Astrocyte of the cerebellum (primary cell): Measurements from ENCODE around the gene THRB.

Source experiments
- DNase-seq: peaks from one replicate; pipeline ENCODE4 v3.0.0-alpha.2; 2011; ENCODE audit warnings: low read depth
- H3K4me3 ChIP-seq: 2 replicates; pipeline ENCODE4 v1.5.1; 2011; ENCODE audit warnings: mild to moderate bottlenecking, low read depth, low read length, moderate library complexity
- in situ Hi-C: cut with HindIII; loops from 2 replicates; pipeline ENCODE4 v1.10.0; 2017; ENCODE audit warnings: low sequenced_read_pairs
- TF ChIP-seq, protein P1 (sequence below): IDR thresholded peaks from 2 replicates; pipeline ENCODE4 v1.5.1; 2012; ENCODE audit warnings: low read length, low read depth, moderate library complexity, mild to moderate bottlenecking; ENCODE audit errors: missing control alignments

THRB gene

DNA sequence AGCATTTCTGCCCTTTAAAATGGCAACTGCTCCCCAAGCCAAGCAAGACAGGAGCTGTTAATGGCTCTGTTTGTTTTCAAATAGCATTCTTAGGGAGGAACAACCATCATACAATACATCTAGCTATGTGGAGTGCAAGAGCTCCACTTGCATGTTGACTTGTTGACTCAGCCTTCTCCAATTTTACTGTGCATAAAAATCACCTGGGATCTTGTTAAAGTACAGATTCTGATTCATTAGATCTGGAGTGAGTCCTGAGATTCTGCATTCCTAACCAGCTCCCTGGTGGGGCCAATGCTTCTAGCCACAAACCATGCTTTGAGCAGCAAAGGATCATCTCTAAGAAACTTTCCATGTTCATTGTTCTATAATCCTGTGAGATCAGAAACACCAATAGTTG, 171.4 kb downstream of the THRB start:
- TF ChIP-seq, protein P1, sequence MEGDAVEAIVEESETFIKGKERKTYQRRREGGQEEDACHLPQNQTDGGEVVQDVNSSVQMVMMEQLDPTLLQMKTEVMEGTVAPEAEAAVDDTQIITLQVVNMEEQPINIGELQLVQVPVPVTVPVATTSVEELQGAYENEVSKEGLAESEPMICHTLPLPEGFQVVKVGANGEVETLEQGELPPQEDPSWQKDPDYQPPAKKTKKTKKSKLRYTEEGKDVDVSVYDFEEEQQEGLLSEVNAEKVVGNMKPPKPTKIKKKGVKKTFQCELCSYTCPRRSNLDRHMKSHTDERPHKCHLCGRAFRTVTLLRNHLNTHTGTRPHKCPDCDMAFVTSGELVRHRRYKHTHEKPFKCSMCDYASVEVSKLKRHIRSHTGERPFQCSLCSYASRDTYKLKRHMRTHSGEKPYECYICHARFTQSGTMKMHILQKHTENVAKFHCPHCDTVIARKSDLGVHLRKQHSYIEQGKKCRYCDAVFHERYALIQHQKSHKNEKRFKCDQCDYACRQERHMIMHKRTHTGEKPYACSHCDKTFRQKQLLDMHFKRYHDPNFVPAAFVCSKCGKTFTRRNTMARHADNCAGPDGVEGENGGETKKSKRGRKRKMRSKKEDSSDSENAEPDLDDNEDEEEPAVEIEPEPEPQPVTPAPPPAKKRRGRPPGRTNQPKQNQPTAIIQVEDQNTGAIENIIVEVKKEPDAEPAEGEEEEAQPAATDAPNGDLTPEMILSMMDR = no peak
- in situ Hi-C loops = no loop called here
- no peak overlapping the region for H3K4me3 ChIP-seq
- DNase-seq = no peak

DNA sequence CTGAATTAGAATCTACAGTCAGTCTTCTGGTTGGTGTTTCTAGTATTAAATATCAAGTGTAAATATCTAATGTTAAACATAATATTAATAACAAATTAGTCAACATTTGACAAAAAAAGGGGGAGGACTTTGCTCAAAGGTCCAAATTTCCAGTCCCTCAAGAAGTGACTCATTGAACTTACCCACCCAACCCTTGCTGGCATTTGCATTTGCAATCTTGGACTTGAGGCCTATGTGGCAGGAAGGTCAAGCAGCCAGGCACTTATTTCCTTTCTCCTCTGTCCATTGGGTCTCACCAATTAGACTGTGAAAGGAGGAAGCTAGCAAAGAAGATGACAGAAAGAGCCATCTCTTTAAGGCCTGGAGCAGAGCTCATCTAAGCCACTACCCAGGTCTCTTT, 174.0 kb downstream of the THRB start:
- no peak overlapping the region for H3K4me3 ChIP-seq
- TF ChIP-seq, protein P1 = no peak
- in situ Hi-C loops = no loop called here
- no peak for DNase-seq

DNA sequence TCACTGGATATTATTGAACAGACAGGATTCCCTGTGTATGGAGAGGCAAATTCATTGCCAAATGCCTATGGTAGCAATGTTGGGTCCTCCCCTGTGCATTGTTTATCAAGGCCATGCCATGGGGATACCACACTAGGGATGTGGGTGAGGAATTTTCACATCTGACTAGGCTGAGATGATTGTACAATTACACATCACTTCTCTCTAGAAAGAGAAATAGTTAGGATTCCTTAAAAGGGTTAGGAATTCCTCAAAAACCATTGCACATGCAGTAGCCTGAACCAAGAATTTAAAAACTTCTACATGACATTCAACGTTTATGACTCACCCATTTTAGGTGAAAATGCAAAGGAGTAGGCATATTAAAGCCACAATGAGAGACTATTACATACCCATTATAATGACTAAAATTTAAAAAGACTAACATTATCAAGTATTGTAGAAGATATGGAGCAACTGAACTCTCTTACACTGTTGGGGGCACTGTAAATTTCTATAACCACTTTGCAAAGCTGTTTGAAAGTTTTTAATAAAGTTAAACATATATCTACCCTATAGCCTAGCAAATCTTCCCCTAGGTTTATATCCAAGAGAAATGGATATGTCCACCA, 175.9 kb downstream of the THRB start:
- in situ Hi-C loops = no loop called here

DNA sequence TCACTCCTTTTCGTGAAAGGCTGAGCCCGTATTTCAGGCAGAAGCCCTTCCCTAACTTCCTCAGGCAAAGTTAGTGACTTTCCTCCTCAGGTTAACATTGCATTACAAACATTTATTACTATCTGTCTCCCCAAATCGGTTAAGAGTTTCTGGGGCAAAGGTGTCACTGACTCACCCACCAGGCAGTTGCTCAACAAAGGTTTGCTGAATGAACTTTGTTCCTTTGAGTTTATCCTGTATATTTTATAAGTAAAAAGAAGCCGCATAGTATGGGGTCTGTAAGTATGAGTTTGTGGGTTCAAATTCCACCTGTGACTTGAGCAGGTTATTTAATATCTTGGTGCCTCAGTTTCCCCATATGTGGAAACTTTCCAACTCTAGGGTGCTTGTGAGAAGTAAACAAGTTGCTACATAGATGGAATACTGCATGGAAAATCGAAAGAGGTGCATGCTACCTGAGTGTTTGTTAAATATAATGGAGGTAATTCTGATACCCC, 177.7 kb downstream of the THRB start:
- TF ChIP-seq, protein P1 = no peak
- H3K4me3 ChIP-seq = no peak overlapping the region
- no peak for DNase-seq
- in situ Hi-C loops = no loop called here

More for the DNA sequence above, 175.9 kb downstream of the THRB start:
- no peak overlapping the region for H3K4me3 ChIP-seq
- DNase-seq = no peak
- TF ChIP-seq, protein P1 = no peak

DNA sequence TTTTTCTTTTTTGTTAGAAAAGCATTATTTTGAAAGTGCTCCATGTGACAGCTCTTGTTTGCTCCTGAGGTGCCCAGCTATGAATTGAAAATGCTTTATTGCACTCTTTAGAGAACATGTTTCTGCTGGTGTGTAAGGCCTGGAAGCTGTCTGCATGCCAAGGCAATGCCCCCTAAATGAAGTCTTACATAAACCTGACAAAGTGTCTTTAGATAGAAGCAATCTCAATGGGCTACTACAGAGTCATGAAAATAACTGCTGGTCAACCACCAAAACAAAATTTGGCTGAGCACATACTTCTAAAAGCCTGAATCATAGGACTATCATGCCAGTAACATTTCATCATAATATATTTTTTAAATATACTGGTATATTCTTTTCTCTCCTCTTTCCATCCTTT, 178.7 kb downstream of the THRB start:
- in situ Hi-C loops = no loop called here
- TF ChIP-seq, protein P1 = no peak

DNA sequence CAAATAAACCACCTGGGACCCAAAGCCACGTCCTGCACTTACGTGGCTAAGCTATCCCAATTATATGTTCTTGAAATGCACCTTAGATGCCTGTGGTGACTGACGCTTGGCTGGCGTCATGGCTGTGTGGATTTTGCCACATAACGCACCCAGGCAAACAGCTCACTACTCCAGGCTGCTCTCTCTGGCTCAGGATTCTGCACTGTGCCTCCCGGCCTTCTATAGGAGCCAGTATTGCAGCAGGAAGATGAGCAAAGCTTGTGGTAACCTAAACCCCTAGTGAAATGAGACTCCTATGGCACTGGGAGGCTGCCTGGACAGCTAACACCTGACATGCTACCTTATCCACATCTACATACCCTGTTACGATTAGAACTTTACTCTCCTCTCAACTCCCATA, 179.3 kb downstream of the THRB start:
- in situ Hi-C loops = no loop called here
- TF ChIP-seq, protein P1 = no peak
- no peak overlapping the region for H3K4me3 ChIP-seq
- DNase-seq = no peak

More for the DNA sequence above, 178.7 kb downstream of the THRB start:
- no peak overlapping the region for H3K4me3 ChIP-seq
- DNase-seq = no peak
